GM11168 (cell line): ENCODE data around the gene BANK1.

ENCODE experiments used
- in situ Hi-C: fragments of 300-500 bp; cut with MboI; formaldehyde crosslinking; loops from one replicate; pipeline ENCODE4 v1.12.0; 2022; ENCODE audit warnings: low sequenced_read_pairs; ENCODE audit not compliant: unreplicated experiment

The BANK1 gene

GRCh38 chr4:101813604-101814003, 23.1 kb downstream of the BANK1 start:
- in situ Hi-C loops: no loop called here

- in situ Hi-C loops: no loop called here
Measured at GRCh38 chr4:101818362-101818761, 27.8 kb downstream of the BANK1 start.

- in situ Hi-C loops: no loop called here
Measured at GRCh38 chr4:101823864-101824263, 33.3 kb downstream of the BANK1 start.

DNA sequence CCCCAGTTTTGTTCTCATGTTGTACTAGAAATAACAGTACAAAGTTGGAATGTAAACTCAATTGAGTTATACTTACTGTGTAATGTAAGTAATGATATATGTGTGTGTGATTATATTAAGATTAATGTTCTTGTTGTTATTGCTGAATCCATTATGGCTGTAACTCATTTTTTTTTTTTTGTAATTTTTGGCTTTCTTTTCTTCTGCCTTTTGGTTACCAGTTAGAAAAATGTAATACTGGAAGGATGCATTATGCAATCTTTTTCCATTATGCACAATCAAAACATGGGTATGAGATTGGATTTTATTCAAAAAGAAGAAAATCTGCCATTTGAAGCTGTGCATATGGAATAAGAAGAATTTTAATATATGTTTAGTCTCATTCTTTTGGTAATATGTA, 34.0 kb downstream of the BANK1 start:
- in situ Hi-C loops: no loop called here

DNA sequence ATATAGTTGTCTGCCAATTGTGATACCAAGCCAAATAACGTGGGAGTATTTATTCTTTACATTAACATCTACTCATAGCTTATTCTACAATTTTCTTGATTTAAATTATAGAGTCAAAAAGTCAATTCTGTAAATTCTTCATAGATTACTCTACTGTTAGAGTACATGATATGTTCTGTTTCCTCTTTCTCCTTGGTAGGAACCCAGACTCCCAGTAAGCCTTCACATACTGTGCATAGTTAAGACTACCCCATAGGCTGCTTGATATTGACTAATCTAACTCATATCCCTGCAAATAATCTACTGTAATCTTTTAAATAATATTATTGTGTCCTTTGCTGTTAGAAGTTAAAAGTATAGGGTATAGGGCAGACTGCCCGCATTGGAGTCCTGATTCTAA, 35.4 kb downstream of the BANK1 start:
- in situ Hi-C loops: no loop called here

DNA sequence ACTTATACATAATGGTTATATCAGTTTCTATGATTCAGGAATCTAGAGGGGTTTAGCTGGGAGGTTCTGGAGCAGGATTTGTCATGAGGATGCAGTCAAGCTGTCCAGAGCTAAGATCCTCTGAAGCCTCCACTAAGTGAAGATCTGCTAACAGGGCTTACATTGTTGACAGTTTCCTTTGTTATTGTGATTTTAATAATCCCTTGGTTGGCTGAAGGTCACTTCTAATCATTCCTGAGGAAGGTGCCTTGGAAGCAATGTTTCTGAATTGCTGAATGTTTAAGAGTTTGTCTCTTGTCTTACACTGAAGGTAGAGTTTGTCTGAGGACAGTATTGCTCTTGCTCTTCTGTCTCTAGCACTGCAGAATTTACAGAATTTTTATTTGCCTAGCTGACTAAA, 41.3 kb downstream of the BANK1 start:
- in situ Hi-C loops: no loop called here

DNA sequence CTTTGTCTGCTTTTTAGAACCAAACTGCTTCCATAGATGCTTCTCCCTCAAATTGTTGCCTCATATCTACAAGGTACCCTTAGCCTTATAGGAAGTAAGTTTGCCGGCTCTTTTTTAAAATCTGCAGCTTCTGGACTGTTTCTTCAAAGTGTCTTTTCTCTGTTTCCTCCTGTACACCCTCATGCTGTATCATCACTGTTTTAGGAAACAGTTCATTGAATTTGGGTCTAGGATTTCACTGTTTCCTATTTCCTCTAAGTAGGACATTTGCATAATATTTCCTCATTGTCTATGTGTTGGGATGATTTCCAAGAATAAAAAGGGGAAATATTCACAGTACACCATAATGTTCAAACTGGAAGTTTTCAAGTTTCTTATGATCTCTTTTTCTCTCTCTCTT, 43.0 kb downstream of the BANK1 start:
- in situ Hi-C loops: no loop called here

GRCh38 chr4:101835121-101835904, 44.8 kb downstream of the BANK1 start:
- in situ Hi-C loops: no loop called here

DNA sequence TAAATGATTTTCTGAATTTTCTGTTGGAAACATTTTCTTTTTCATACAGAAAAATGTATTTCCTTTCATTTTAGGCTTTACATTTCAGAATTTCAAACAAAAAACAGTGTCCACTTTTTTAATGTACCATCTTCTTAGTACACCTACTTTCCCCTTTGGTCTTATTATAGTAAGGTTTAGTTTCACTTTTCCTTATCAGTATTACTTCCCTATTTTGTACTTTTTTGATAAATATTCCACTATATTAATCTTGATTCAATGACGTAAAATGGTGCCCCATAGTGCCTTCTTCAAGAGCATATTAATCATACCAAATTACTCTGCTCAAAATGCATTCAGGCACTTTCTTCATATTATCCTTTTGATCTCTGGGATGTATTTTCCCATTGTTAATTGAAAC, 52.5 kb downstream of the BANK1 start:
- in situ Hi-C loops: no loop called here

- in situ Hi-C loops: no loop called here
Measured at GRCh38 chr4:101846550-101846949, 56.0 kb downstream of the BANK1 start.

DNA sequence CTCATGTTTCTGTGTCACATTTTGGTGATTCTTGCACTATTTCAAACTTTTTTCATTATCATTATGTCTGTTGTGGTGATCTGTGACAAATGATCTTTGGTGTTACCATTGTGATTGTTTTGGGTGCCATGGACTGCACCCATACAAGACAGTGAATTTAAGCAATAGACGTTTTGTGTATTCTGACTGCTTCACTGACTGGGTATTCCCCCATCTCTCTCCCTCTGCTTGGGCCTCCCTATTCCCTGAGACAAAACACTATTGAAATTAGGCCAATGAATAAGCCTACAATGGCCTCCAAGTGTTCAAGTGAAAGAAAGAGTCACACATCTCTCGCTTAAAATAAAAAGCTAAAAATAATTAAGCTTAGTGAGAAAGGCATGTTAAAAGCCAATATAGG, 60.2 kb downstream of the BANK1 start:
- in situ Hi-C loops: no loop called here

DNA sequence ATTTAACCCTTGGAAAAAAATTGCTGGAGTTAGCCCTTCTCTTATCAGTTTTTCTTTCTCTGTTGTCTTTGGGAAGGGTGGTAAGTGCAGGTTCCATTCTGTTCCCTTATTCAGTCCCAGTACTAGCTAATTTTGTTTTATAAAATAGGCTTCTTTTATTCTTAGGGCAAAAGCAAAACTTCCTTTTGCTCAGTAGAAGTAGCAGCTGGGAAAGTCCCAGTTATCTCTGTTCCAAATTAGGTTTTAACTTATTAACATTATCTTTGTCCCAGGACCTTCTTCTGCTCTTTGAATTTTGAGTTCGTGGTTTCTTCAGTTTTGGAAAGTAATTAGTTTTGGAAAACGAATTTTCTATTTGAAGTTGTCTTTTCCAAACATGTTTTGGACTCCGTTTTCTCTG, 61.1 kb downstream of the BANK1 start:
- in situ Hi-C loops: no loop called here

DNA sequence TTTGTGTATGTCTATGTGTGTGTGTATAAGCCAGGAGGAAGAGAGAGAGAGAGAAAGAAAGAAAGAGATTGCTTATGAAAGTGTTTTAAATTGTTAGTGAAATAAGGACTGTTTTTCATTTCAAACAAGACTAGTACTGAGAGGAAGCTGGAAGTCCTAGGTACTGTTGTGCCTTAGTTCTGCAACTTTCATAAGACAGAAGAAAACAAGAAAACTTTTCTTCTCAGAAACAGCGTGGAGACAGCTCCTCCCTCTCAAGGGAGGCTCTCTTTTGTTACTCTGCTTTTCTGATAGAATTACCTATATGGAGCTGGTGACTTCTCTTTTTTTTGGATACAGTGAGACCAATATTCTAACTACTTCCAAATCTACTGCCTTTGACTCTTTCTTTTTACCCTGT, 62.5 kb downstream of the BANK1 start:
- in situ Hi-C loops: no loop called here

DNA sequence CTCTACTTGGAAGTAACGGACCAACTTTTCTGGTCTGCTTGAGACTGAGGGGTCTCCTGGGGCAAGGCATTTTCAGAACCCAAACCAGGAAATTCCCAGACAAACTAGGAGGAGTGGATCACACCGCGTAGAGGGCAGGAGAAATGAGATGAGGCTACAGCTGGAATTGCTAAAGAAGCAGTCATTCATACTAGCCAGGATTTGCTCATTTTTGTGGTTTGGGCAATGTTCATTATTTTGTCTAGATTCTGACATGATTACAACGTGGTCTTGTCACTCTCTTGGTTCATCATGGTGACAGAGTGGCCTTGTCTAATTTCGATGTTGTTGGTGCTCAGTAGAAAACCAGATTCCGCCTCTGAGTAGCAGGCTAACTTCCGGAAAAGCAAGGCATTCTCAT, 63.2 kb downstream of the BANK1 start:
- in situ Hi-C loops: no loop called here

- in situ Hi-C loops: no loop called here
Measured at GRCh38 chr4:101855239-101855638, 64.7 kb downstream of the BANK1 start.

GRCh38 chr4:101856149-101856548, 65.6 kb downstream of the BANK1 start:
- in situ Hi-C loops: no loop called here

DNA sequence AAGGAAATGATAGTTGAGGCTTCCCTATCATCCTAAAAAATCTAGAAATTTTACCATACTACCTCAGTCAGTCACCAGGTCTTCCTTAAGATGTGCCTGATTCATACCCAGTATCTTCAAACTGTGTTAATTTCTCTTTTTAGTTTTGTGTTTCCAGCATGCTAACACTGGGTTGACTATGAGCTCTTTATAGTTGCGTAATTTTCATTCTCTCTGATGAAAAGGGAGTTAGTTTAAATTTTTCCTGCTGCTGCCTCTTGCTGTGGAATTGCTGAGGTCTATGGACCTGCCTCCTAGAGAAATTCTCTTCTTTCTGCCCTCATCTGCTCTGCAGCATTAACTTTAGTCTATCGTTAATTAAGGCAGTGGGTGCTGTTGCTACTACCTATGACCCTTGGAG, 66.6 kb downstream of the BANK1 start:
- in situ Hi-C loops: no loop called here

DNA sequence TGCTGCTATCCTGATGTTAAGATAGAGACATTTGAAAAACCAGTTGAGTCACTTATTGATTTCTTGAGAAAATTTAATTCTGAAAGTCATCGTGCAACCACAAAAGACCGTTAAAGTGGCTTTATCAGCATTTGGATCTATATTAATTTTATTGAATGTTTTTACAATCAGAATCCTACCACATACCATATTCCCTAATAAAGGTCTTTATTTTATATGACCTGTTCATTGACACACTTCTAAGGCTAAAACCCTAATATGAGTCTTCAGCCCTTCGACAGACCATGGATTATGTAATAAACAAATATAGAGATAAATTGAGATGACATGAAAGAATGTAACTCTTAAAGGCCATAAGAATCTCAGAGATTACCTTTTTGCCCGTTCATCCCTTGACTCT, 68.1 kb downstream of the BANK1 start:
- in situ Hi-C loops: no loop called here

- in situ Hi-C loops: no loop called here
Measured at GRCh38 chr4:101862595-101862994, 72.1 kb downstream of the BANK1 start.

GRCh38 chr4:101864660-101865059, 74.1 kb downstream of the BANK1 start:
- in situ Hi-C loops: no loop called here

DNA sequence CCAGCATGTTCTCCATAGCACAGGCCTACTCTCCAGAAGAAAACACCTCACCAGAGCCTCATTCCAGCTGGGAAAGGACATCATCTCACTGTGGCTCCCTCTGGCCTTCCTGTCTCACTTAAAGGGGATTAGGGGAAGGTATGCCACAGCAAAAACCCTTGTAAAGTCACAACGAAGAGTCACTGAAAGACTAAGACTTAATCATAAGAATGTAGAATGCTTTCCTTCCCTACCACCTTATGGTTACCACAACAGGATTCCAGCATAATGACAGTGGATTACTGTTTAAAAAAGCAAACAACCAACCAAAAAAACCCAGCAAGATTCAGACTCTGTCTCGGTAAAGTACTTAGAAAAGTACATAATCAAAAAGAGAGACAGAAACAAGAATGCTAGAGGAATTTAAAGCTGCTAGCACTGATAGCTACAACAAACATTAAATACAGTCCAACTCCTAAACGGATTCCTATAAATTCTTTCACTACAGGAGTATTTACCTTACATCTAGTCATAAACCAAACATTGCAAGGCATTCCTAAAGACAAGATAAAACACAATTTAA, 75.1 kb downstream of the BANK1 start:
- in situ Hi-C loops: no loop called here

GRCh38 chr4:101870874-101871273, 80.3 kb downstream of the BANK1 start:
- in situ Hi-C loops: no loop called here
